Fibroblast of lung (primary cell): ENCODE data around the gene CHRNA1.

Experiments used
- CTCF ChIP-seq, 2 donors: IDR thresholded peaks in 1 of 2; conservative IDR thresholded peaks in 1 of 2; 1 replicate in 1 of 2; 2 replicates in 1 of 2; pipeline ENCODE4 v1.5.1; 2011 to 2012; ENCODE audit warnings: low read length in 2 of 2, control low read depth in 1 of 2, inconsistent platforms in 1 of 2, low read depth in 1 of 2, mild to moderate bottlenecking in 1 of 2
- EZH2 ChIP-seq: IDR thresholded peaks from 2 replicates; pipeline ENCODE4 v1.5.1; 2012; ENCODE audit warnings: low read length, control low read depth, mild to moderate bottlenecking; ENCODE audit errors: missing control alignments

- TF ChIP-seq CTCF (conservative IDR thresholded peaks at IDR 0.05 in 1 of 2, IDR thresholded peaks at IDR 0.05 in 1 of 2; ENCODE audit: low read depth in 1 of 2, low read length in 2 of 2) = peak; percentile 33 to 39
- TF ChIP-seq EZH2 = no peak
These were observed 12.0 kb upstream of the CHRNA1 start for GRCh38 chr2:174776223-174776622.
